ENCODE measurements around the gene ODC1. TPM values are rescaled to one million over a fixed set of nuclear protein-coding genes. Genes with fewer than 3 reads are reported as not detected.

ODC1 gene
- total RNA-seq, 1 experiment from 2014 or later, result 231 TPM

- ATAC-seq (no peak), DNase-seq (ENCODE audit: low read depth, low spot score) (no peak)
- no peaks in the 10 kb centered on the region for H3K9me3 ChIP-seq (ENCODE audit: control insufficient read depth in 1 of 2, insufficient read depth in 1 of 2, low read depth in 1 of 2, low read length in 2 of 2)
- no peak overlapping the region for H3K4me2 ChIP-seq (ENCODE audit: low read length)
- H4K20me1 ChIP-seq (ENCODE audit: insufficient read depth), result peaks cover 4% of the 10 kb centered on the region; the same call in 1 of the 2 replicates
- BruUV-seq (replicated peaks), result no TSS peak
- H3K27me3 ChIP-seq (ENCODE audit: insufficient read depth, low read length), result no peaks in the 10 kb centered on the region
- H3K36me3 ChIP-seq (ENCODE audit: control insufficient read depth in 1 of 2, insufficient read depth in 2 of 2, low read length in 2 of 2), result peaks cover 36 to 54% of the 10 kb centered on the region in 2 experiments
- H3K79me2 ChIP-seq (ENCODE audit: insufficient read depth, low read length), result peaks cover 28% of the 10 kb centered on the region
- no peak overlapping the region for H3K27ac ChIP-seq (ENCODE audit: low read depth, low read length)
- no peak overlapping the region for H3K4me3 ChIP-seq (replicated peaks in 1 of 2; ENCODE audit: low read depth in 1 of 2, low read length in 2 of 2)
- RAD21 ChIA-PET (ENCODE audit: low non-redundant PET in 1 of 2, low total read pairs in 2 of 2, uncharacterized antibody in 2 of 2, unreplicated experiment in 2 of 2), result no interaction called here
- CTCF ChIA-PET, result interaction anchor here (1.2 to 2.2 kb wide), 2 partner anchors 31 to 298 kb away, joined by 3 to 7 read pairs; no protein-coding TSS in a partner anchor
- intact Hi-C loops (cut with micrococcal nuclease), result loop anchor here (5.0 to 10.0 kb wide), 3 partner anchors 298 to 665 kb away; no protein-coding TSS in a partner anchor
- no peaks in the 10 kb centered on the region for H3K4me1 ChIP-seq (ENCODE audit: control insufficient read depth in 1 of 2, insufficient read depth in 2 of 2, low read length in 2 of 2)
- H3K9me2 ChIP-seq (ENCODE audit: insufficient read depth), result no peaks in the 10 kb centered on the region
- no peak overlapping the region for H3K9ac ChIP-seq (ENCODE audit: low read length)
- POLR2A ChIA-PET, result interaction anchor here (1.3 to 1.7 kb wide), 2 partner anchors 8 to 222 kb away, joined by 3 to 8 read pairs; partner anchors contain the start of gene ODC1
- TF ChIP-seq REST (IDR thresholded peaks at IDR 0.05; ENCODE audit: low read depth) (no peak), EZH2phosphoT487 (IDR thresholded peaks at IDR 0.05; ENCODE audit: borderline replicate concordance) (no peak), EGR1 (IDR thresholded peaks at IDR 0.05; ENCODE audit: low read depth) (no peak), EZH2 (IDR thresholded peaks at IDR 0.05) (no peak), SIN3A (IDR thresholded peaks at IDR 0.05; ENCODE audit: low read depth) (no peak), ZNF274 (IDR thresholded peaks at IDR 0.05; ENCODE audit: low read depth, low read length) (no peak), RAD21 (IDR thresholded peaks at IDR 0.05; ENCODE audit: low read depth) (no peak), ATF3 (IDR thresholded peaks at IDR 0.05) (no peak)
- H2AFZ ChIP-seq (ENCODE audit: low read depth, low read length, poor library complexity, severe bottlenecking), result no peak overlapping the region
Measured at GRCh38 chr2:10439971-10440370, 8.2 kb downstream of the ODC1 start.
